Stimulated activated CD4-positive, alpha-beta T cell treated with anti-CD3 and anti-CD28 coated beads, Interleukin-12 subunit alpha, Interleukin-12 subunit beta, amount 100 ng/mL, for 4 hours (primary cell): Measurements from ENCODE around the gene SDHAF1.
"Not testable (repeated sequence)": the region's sequence is repeated elsewhere in the genome, so short reads cannot be mapped to it uniquely, and the experiment has no call there.

Experiments used
- DNase-seq: peaks from one replicate; pipeline ENCODE4 v3.0.0-alpha.2; 2020

SDHAF1 gene

GRCh38 chr19:35995048-35995993 lies at the start of gene SDHAF1:
Gene SDHAF1, plus strand, starts transcription at chr19:35995188. Its CDS starts 87 bp downstream, at chr19:35995275.
- peak; percentile 94 for DNase-seq

GRCh38 chr19:35946203-35946602 lies 48.8 kb upstream of the SDHAF1 start:
- no peak for DNase-seq

GRCh38 chr19:35949131-35949530 lies 45.9 kb upstream of the SDHAF1 start:
- DNase-seq = no peak

- DNase-seq = no peak
Observed at GRCh38 chr19:35955881-35956634, 38.9 kb upstream of the SDHAF1 start.

GRCh38 chr19:35957411-35957810 lies 37.6 kb upstream of the SDHAF1 start:
- DNase-seq = not testable (repeated sequence)

GRCh38 chr19:35958660-35959039 lies 36.3 kb upstream of the SDHAF1 start:
- DNase-seq = no peak

- peak; percentile 76 for DNase-seq
Observed at GRCh38 chr19:35959040-35959967, 35.7 kb upstream of the SDHAF1 start.

GRCh38 chr19:35959968-35960320 lies 35.0 kb upstream of the SDHAF1 start:
- no peak for DNase-seq

GRCh38 chr19:35960432-35960972 lies 34.5 kb upstream of the SDHAF1 start:
- no peak for DNase-seq

GRCh38 chr19:35963514-35963913 lies 31.5 kb upstream of the SDHAF1 start:
- DNase-seq = peak; percentile 32

- no peak for DNase-seq
Observed at GRCh38 chr19:35966771-35967170, 28.2 kb upstream of the SDHAF1 start.

GRCh38 chr19:35973487-35973886 lies 21.5 kb upstream of the SDHAF1 start:
- no peak for DNase-seq

GRCh38 chr19:35975608-35976214 lies 19.3 kb upstream of the SDHAF1 start:
- no peak for DNase-seq

GRCh38 chr19:35977446-35978222 lies 17.4 kb upstream of the SDHAF1 start:
- DNase-seq = no peak

- DNase-seq = no peak
Observed at GRCh38 chr19:35978271-35978670, 16.7 kb upstream of the SDHAF1 start.

GRCh38 chr19:35978832-35979365 lies 16.1 kb upstream of the SDHAF1 start:
- DNase-seq = no peak

GRCh38 chr19:35980997-35981396 lies 14.0 kb upstream of the SDHAF1 start:
- DNase-seq = not testable (repeated sequence)

- DNase-seq = no peak
Observed at GRCh38 chr19:35983177-35983576, 11.8 kb upstream of the SDHAF1 start.

- no peak for DNase-seq
Observed at GRCh38 chr19:35986111-35986510, 8.9 kb upstream of the SDHAF1 start.

- DNase-seq = peak; percentile 11
Observed at GRCh38 chr19:35986664-35987570, 8.1 kb upstream of the SDHAF1 start.
